Karpas-422 (cell line): ENCODE data around the gene G0S2. TPM values are rescaled to one million over a fixed set of nuclear protein-coding genes. Genes with fewer than 3 reads are reported as not detected.

Experiments used
- DNase-seq: peaks from one replicate; pipeline ENCODE4 v3.0.0-alpha.2; 2015
- H2AFZ ChIP-seq: fragments of 200-600 bp; sonication (generic); 2 replicates; pipeline ENCODE4 v1.6.1; 2014; ENCODE audit warnings: antibody characterized with exemption, low read length, mixed read lengths
- H3K27ac ChIP-seq: fragments of 200-600 bp; sonication (generic); 2 replicates; pipeline ENCODE4 v1.5.1; 2014; ENCODE audit warnings: mild to moderate bottlenecking, low read length, moderate library complexity
- H3K27me3 ChIP-seq: fragments of 200-600 bp; sonication (generic); 2 replicates; pipeline ENCODE4 v1.6.1; 2014; ENCODE audit warnings: low read length, mixed read lengths
- H3K36me3 ChIP-seq: fragments of 200-600 bp; sonication (generic); 2 replicates; pipeline ENCODE4 v1.6.1; 2014; ENCODE audit warnings: low read length, mixed read lengths; ENCODE audit not compliant: insufficient read depth
- H3K4me1 ChIP-seq: fragments of 200-600 bp; sonication (generic); 2 replicates; pipeline ENCODE4 v1.6.1; 2014; ENCODE audit warnings: mild to moderate bottlenecking, low read length, mixed read lengths
- H3K4me2 ChIP-seq: fragments of 200-600 bp; sonication (generic); 2 replicates; pipeline ENCODE4 v1.6.1; 2014; ENCODE audit warnings: low read length, low read depth, mild to moderate bottlenecking; ENCODE audit not compliant: poor library complexity, severe bottlenecking
- H3K4me3 ChIP-seq: fragments of 200-600 bp; sonication (generic); 2 replicates; pipeline ENCODE4 v1.5.1; 2014; ENCODE audit warnings: mild to moderate bottlenecking, antibody characterized with exemption, low read length, mixed read lengths
- H3K79me2 ChIP-seq: fragments of 200-600 bp; sonication (generic); 2 replicates; pipeline ENCODE4 v1.6.1; 2014; ENCODE audit warnings: mild to moderate bottlenecking, low read length, mixed read lengths
- H3K9ac ChIP-seq: fragments of 200-600 bp; sonication (generic); 2 replicates; pipeline ENCODE4 v1.6.0; 2014; ENCODE audit warnings: low read length
- H3K9me2 ChIP-seq: fragments of 200-600 bp; sonication (generic), shearing (Covaris generic); replicated peaks from 2 replicates; pipeline ENCODE4 v1.6.0; 2014; ENCODE audit warnings: mild to moderate bottlenecking, low read length, moderate library complexity; ENCODE audit not compliant: insufficient read depth
- H3K9me3 ChIP-seq: fragments of 300-700, 200-600 bp; sonication (generic); 2 replicates; pipeline ENCODE4 v1.6.1; 2014; ENCODE audit warnings: low read length, mixed read lengths
- H4K20me1 ChIP-seq: fragments of 200-600 bp; sonication (generic); 2 replicates; pipeline ENCODE4 v1.6.1; 2014; ENCODE audit warnings: mild to moderate bottlenecking, antibody characterized with exemption, low read length, low read depth; ENCODE audit not compliant: insufficient read depth
- total RNA-seq: library from RNA; depleted of rRNA; stranded (reverse); fragments of >200 nt; shearing (Covaris generic); gene quantifications from 2 replicates; pipeline ENCODE4 v1.2.3, GENCODE V29; 2014; ENCODE audit warnings: low replicate concordance; rRNA removed

The G0S2 gene
- total RNA-seq, 1 experiment from 2014 or later = 6.9 TPM

DNA sequence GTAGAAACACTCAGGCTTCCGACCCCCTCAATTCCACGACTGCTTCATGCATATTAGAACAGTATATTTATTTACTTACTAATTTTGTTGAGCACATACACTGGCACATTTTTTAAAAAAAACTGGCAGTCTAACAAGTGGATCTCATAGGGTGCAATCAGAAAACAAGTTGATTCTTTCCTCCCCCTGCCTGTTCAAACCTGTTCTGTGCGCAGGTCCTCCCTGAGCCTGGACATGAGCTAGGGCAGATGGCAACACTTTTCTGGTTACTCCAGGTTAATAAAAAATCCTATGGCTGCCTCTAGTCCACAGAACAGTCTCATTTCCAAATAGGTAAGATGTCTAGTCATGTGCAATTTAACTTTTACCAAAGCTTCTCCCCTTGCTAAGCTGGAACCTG is 48.1 kb downstream of the G0S2 start:
- Histone ChIP-seq H2AFZ (no peak overlapping the region), H3K9me2 (no peaks in the 10 kb centered on the region), H4K20me1 (no peaks in the 10 kb centered on the region), H3K9ac (no peak overlapping the region), H3K27me3 (no peaks in the 10 kb centered on the region), H3K36me3 (no peaks in the 10 kb centered on the region), H3K4me1 (no peaks in the 10 kb centered on the region), H3K79me2 (no peaks in the 10 kb centered on the region), H3K9me3 (no peaks in the 10 kb centered on the region), H3K4me3 (no peak overlapping the region), H3K27ac (no peak overlapping the region), H3K4me2 (no peak overlapping the region)
- no peak for DNase-seq

DNA sequence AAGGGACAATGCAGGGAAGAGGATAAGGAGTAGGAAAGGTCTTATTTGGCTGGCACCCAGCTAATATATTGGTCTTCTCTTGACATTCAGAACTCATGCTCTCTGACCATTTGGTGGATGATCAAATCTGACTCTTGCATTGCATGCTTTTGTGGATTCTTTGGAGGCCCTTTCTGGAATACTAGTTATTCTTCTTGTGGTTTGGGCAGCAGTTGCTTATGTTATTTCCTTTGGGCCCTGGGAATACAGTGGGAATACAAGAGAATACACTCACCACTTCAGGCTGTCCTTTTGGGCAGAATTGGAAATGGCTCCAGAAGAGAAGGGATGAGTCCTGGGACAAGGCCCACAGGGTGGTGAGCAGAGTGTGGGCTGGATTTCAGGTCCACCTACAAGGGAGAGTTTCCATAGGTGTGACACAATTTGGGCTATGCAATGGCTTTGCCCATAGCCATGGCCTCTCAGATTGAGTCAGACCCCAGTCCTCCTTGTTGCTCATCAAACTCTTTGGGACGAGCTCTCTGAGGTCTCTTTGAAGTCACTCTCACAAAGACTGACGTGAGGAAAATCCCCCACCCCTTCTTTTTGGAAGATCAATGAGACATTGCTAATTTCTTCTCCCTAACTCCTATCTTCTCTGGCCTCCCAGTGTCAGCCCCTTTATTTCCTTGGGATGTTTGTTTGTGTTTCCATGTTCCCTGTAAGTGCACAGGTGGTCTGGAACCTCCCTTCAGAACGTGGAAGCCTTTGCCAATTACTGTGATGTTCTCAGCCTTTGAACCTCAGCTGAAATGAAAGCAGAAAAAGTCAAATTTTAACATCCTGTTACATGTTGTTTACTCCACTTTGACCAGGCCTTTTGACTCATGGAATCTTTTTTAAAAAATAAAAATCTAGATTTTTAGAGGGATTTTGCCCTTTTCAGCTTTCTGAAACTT is 48.8 kb downstream of the G0S2 start:
- no peaks in the 10 kb centered on the region for H4K20me1 ChIP-seq
- H3K9me2 ChIP-seq = no peaks in the 10 kb centered on the region
- H3K9ac ChIP-seq = no peak overlapping the region
- no peak for DNase-seq
- no peak overlapping the region for H3K4me3 ChIP-seq
- H3K4me2 ChIP-seq = no peak overlapping the region
- no peaks in the 10 kb centered on the region for H3K79me2 ChIP-seq
- no peaks in the 10 kb centered on the region for H3K36me3 ChIP-seq
- no peak overlapping the region for H3K27ac ChIP-seq
- no peaks in the 10 kb centered on the region for H3K4me1 ChIP-seq
- no peaks in the 10 kb centered on the region for H3K27me3 ChIP-seq
- H2AFZ ChIP-seq = no peak overlapping the region
- no peaks in the 10 kb centered on the region for H3K9me3 ChIP-seq

Other genes with a start within 250 kb of the G0S2 start
- not detected in 2 replicates for gene CAMK1G, start 91.7 kb upstream of the G0S2 start, total RNA-seq
- 0.04 and 1.3 TPM in 2 replicates for gene LAMB3, start 23.0 kb upstream of the G0S2 start, total RNA-seq
- gene HSD11B1, start 29.4 kb downstream of the G0S2 start, total RNA-seq = not detected in 2 replicates
- gene TRAF3IP3, start 80.6 kb downstream of the G0S2 start, total RNA-seq = 1.6 and 3.5 TPM in 2 replicates
- gene C1orf74, start 109.1 kb downstream of the G0S2 start, total RNA-seq = 3.2 and 4.0 TPM in 2 replicates
- gene IRF6, start 130.7 kb downstream of the G0S2 start, total RNA-seq = 0.36 TPM in 1 of 2 replicates, not detected in the other
- 7.6 and 11.7 TPM in 2 replicates for gene UTP25, start 152.6 kb downstream of the G0S2 start, total RNA-seq